ENCODE results near the gene ZPLD1. TPM values are rescaled to one million over a fixed set of nuclear protein-coding genes. Genes with fewer than 3 reads are reported as not detected.

The ZPLD1 gene
- total RNA-seq: not detected

DNA sequence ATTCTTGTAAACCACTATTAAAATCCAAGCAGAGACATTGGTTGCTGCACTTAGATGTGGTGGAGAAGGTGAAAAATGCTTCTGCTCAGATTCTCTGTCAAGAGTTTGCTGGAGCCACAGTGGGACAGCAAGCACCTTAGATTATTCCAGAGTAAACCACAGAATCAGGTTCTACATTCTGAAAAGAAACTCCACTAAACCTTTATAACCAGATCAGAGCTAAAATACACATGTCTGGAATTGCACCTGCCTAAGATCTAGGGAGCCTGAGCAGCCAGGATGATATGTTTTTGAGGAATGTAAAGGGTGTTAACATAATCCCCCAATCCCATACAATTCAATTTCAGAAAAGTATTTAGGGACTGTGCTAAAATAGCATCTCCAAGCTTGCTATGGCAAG is at the start of gene ZPLD1:
ZPLD1 (plus strand) TSS at position 301 of the 400 bp plus-strand sequence. CDS start 3,473 bp downstream, outside the sequence.
- Histone ChIP-seq H3K4me3 (no peak within 1 kb of the TSS), H3K27me3 (no peaks in the 10 kb centered on the region), H3K36me3 (no peaks in the 10 kb centered on the region), H3K27ac (no peak within 1 kb of the TSS), H3K9me3 (no peaks in the 10 kb centered on the region), H3K4me1 (no peaks in the 10 kb centered on the region)
- TF ChIP-seq POLR2A (IDR thresholded peaks at IDR 0.05): no peak
- TF ChIP-seq, protein P1, sequence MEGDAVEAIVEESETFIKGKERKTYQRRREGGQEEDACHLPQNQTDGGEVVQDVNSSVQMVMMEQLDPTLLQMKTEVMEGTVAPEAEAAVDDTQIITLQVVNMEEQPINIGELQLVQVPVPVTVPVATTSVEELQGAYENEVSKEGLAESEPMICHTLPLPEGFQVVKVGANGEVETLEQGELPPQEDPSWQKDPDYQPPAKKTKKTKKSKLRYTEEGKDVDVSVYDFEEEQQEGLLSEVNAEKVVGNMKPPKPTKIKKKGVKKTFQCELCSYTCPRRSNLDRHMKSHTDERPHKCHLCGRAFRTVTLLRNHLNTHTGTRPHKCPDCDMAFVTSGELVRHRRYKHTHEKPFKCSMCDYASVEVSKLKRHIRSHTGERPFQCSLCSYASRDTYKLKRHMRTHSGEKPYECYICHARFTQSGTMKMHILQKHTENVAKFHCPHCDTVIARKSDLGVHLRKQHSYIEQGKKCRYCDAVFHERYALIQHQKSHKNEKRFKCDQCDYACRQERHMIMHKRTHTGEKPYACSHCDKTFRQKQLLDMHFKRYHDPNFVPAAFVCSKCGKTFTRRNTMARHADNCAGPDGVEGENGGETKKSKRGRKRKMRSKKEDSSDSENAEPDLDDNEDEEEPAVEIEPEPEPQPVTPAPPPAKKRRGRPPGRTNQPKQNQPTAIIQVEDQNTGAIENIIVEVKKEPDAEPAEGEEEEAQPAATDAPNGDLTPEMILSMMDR (IDR thresholded peaks at IDR 0.05): no peak
- DNase-seq: no peak

DNA sequence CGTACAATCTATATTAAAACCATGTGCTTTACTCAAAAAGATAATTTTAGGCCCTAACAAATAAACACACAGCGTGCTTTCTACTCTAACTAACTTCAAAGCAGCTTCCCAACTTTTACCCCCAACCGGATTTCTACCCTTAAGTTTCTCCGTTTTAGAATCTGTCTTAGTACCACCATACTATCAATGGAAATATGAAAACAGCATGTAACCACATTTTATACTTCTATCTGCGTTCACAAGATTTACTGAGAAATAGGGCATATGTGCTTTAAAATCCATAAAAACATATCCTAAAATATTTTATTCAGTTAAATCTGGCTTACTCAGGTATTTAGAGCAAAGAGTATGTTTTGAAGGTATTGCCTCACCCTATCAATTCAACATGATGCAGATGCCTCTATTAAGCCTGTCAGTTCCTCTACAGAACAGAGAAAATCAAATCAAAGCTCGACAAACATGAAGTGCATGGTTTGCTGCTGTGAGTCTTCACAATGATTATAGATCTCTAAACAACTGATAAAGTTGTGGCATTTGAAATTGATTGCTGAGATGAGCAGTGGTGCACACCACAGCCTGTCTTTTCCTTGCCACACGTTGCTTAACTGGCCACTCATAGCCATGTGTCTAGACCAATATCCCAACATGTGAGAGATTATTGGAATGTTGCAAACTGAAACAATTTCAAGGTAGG is 44.5 kb upstream of the ZPLD1 start:
- no peaks in the 10 kb centered on the region for H3K9me3 ChIP-seq
- no peak overlapping the region for H3K4me3 ChIP-seq
- no peaks in the 10 kb centered on the region for H3K4me1 ChIP-seq
- no peak overlapping the region for H3K27ac ChIP-seq
- no peaks in the 10 kb centered on the region for H3K27me3 ChIP-seq
- no peaks in the 10 kb centered on the region for H3K36me3 ChIP-seq
- TF ChIP-seq POLR2A (IDR thresholded peaks at IDR 0.05): no peak
- TF ChIP-seq, protein P1 (IDR thresholded peaks at IDR 0.05): no peak
- DNase-seq: no peak

DNA sequence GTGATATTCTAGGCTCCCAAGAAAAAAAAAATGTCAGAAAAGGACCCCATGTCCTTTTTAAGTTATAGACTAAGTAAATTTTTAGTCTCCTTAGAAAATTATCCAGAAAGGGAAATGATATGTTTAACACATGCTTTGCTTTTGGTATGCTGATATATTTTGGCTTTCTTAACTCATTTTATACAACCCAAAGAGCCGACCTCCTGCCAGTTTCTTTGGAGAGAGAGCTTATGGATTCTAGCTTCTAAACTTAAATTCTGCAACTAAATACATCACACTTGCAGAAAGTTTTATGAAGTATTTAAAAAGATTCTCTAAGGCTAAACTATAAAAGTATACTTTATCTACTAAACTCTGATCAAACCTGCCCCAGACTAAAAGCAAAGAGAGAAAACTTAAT is 43.9 kb upstream of the ZPLD1 start:
- no peak for DNase-seq
- Histone ChIP-seq H3K27me3 (no peaks in the 10 kb centered on the region), H3K27ac (no peak overlapping the region), H3K36me3 (no peaks in the 10 kb centered on the region), H3K4me1 (no peaks in the 10 kb centered on the region), H3K4me3 (no peak overlapping the region), H3K9me3 (no peaks in the 10 kb centered on the region)
- TF ChIP-seq, protein P1 (IDR thresholded peaks at IDR 0.05): no peak
- TF ChIP-seq POLR2A (IDR thresholded peaks at IDR 0.05): no peak

DNA sequence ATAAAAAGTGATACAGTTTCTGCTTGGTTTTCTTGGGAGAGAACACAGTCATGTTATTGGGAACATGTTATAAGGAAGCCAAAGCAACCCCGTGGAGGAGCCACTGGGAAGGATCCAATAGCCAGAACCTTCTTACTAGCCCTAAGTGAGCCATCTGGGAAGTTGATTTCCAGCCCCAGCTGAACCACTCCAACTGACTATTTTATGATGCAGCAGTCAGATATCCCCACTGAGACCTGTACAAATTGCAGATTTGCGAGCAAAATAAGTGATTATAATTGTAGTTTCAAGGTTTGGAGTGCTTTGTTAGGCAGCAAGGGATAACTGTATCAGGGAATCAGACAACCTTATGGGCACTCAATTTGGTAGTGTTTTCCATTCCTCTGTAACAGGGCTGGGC is 43.3 kb upstream of the ZPLD1 start:
- no peak overlapping the region for H3K27ac ChIP-seq
- no peaks in the 10 kb centered on the region for H3K9me3 ChIP-seq

DNA sequence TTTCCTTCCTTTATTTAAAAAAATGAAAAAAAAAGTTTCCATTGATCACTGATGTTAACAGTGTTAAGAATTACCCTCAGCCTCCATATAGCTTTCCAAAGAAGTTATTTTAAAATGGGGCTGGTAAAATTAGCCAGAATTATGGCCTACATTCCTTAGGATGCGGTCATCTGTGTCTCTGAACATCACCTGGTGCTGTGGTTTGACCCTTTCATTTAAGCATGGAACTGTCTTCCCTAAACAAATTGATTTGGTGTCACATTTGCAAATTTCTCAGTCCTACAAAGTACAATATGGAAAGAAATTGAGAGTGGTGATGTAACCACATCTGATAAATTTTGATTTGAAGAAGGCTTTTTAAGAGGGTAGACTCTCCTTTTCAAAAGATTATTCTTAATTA is 40.3 kb upstream of the ZPLD1 start:
- TF ChIP-seq, protein P1 (IDR thresholded peaks at IDR 0.05): no peak
- TF ChIP-seq POLR2A (IDR thresholded peaks at IDR 0.05): no peak

More for the DNA sequence above, 43.3 kb upstream of the ZPLD1 start:
- Histone ChIP-seq H3K36me3 (no peaks in the 10 kb centered on the region), H3K27me3 (no peaks in the 10 kb centered on the region), H3K4me3 (no peak overlapping the region), H3K4me1 (no peaks in the 10 kb centered on the region)
- TF ChIP-seq, protein P1 (IDR thresholded peaks at IDR 0.05): no peak
- no peak for TF ChIP-seq POLR2A (IDR thresholded peaks at IDR 0.05)
- DNase-seq: no peak

More for the DNA sequence above, 40.3 kb upstream of the ZPLD1 start:
- no peak for DNase-seq
- no peak overlapping the region for H3K27ac ChIP-seq
- no peaks in the 10 kb centered on the region for H3K27me3 ChIP-seq
- H3K9me3 ChIP-seq: no peaks in the 10 kb centered on the region
- H3K36me3 ChIP-seq: no peaks in the 10 kb centered on the region
- no peaks in the 10 kb centered on the region for H3K4me1 ChIP-seq
- H3K4me3 ChIP-seq: no peak overlapping the region

Measured in Peyer's patch (tissue), 4 donors.